H1 (cell line): ENCODE results near the gene SNX20.

Experiments
- BCL11A ChIP-seq, 2 experiments: IDR thresholded peaks; one replicate each; pipeline ENCODE4 v1.6.1; 2011; ENCODE audit warnings: low read depth in 2 of 2, low read length in 2 of 2, mild to moderate bottlenecking in 2 of 2
- CBX8 ChIP-seq: fragments of 300-800, 300-1000 bp; sonication (generic); IDR thresholded peaks from 2 replicates; pipeline ENCODE4 v1.7.1; 2016; ENCODE audit warnings: low read depth, low read length, borderline replicate concordance
- CHD2 ChIP-seq: IDR thresholded peaks from 2 replicates; pipeline ENCODE4 v1.6.1; 2012; ENCODE audit warnings: low read length, improper control_type of control experiment
- POLR2A ChIP-seq, 2 experiments: IDR thresholded peaks; 1 replicate in 1 of 2; 2 replicates in 1 of 2; pipeline ENCODE4 v1.6.1; 2011; ENCODE audit warnings: low read depth in 2 of 2, low read length in 2 of 2, mild to moderate bottlenecking in 2 of 2; ENCODE audit errors: control extremely low read depth in 1 of 2
- POLR2AphosphoS5 ChIP-seq: IDR thresholded peaks from 2 replicates; pipeline ENCODE4 v1.6.1; 2011; ENCODE audit warnings: low read depth, low read length
- RAD21 ChIP-seq, 2 experiments: IDR thresholded peaks in 1 of 2; conservative IDR thresholded peaks in 1 of 2; 2 replicates each; pipeline ENCODE4 v1.6.1; 2011; ENCODE audit warnings: low read depth in 2 of 2, low read length in 2 of 2, improper control_type of control experiment in 1 of 2, inconsistent platforms in 1 of 2, mild to moderate bottlenecking in 1 of 2, moderate library complexity in 1 of 2
- RNF2 ChIP-seq: fragments of 200-900, 300-1000 bp; sonication (generic); IDR thresholded peaks from 2 replicates; pipeline ENCODE4 v1.7.1; 2016; ENCODE audit warnings: borderline replicate concordance, low read depth, mild to moderate bottlenecking, antibody characterized with exemption, low read length; ENCODE audit not compliant: poor library complexity, severe bottlenecking; ENCODE audit errors: missing control alignments
- ZNF274 ChIP-seq: IDR thresholded peaks from 2 replicates; pipeline ENCODE4 v1.7.0; 2012; ENCODE audit warnings: low read length, borderline replicate concordance; ENCODE audit errors: extremely low read depth
- TF ChIP-seq, protein P1 (sequence below), 3 experiments: IDR thresholded peaks; 1 replicate in 2 of 3; 2 replicates in 1 of 3; pipeline versions ENCODE4 v1.5.1 to v1.6.1; 2011; ENCODE audit warnings: low read length in 3 of 3, mild to moderate bottlenecking in 3 of 3, inconsistent platforms in 2 of 3, low read depth in 1 of 3, moderate library complexity in 1 of 3; ENCODE audit not compliant: insufficient read depth in 1 of 3; ENCODE audit errors: control extremely low read depth in 1 of 3

GRCh38 chr16:50659806-50660205 is 21.3 kb downstream of the SNX20 start:
- TF ChIP-seq RAD21 (IDR thresholded peaks at IDR 0.05 in 1 of 2, conservative IDR thresholded peaks at IDR 0.05 in 1 of 2; ENCODE audit: low read depth in 2 of 2, low read length in 2 of 2) (no peak), POLR2A (IDR thresholded peaks at IDR 0.05; ENCODE audit: control extremely low read depth in 1 of 2, low read depth in 2 of 2, low read length in 2 of 2) (no peak), CHD2 (no peak), POLR2AphosphoS5 (no peak), ZNF274 (no peak), BCL11A (IDR thresholded peaks at IDR 0.05; ENCODE audit: low read depth in 2 of 2, low read length in 2 of 2) (no peak), CBX8 (no peak), RNF2 (no peak)
- TF ChIP-seq, protein P1, sequence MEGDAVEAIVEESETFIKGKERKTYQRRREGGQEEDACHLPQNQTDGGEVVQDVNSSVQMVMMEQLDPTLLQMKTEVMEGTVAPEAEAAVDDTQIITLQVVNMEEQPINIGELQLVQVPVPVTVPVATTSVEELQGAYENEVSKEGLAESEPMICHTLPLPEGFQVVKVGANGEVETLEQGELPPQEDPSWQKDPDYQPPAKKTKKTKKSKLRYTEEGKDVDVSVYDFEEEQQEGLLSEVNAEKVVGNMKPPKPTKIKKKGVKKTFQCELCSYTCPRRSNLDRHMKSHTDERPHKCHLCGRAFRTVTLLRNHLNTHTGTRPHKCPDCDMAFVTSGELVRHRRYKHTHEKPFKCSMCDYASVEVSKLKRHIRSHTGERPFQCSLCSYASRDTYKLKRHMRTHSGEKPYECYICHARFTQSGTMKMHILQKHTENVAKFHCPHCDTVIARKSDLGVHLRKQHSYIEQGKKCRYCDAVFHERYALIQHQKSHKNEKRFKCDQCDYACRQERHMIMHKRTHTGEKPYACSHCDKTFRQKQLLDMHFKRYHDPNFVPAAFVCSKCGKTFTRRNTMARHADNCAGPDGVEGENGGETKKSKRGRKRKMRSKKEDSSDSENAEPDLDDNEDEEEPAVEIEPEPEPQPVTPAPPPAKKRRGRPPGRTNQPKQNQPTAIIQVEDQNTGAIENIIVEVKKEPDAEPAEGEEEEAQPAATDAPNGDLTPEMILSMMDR (IDR thresholded peaks at IDR 0.05; ENCODE audit: control extremely low read depth in 1 of 3, insufficient read depth in 1 of 3, low read depth in 1 of 3, low read length in 3 of 3), result no peak
